ENCODE results near the gene LMAN2L. TPM values are rescaled to one million over a fixed set of nuclear protein-coding genes. Genes with fewer than 3 reads are reported as not detected.
A peak's percentile ranks its signal among the peaks of the same experiment; 100 is the strongest.

LMAN2L gene
- total RNA-seq, 1 donor from 2014 or later: 19.2 TPM

GRCh38 chr2:96737251-96737650 lies 2.6 kb downstream of the LMAN2L start:
- no peak for TF ChIP-seq CTCF (IDR thresholded peaks at IDR 0.05)
- Mint-ChIP-seq H3K4me3 (ENCODE audit: unreplicated experiment) (no peak overlapping the region), H3K9me3 (ENCODE audit: unreplicated experiment) (no peaks in the 10 kb centered on the region), H3K27ac (ENCODE audit: unreplicated experiment) (no peak overlapping the region), H3K27me3 (ENCODE audit: unreplicated experiment) (no peaks in the 10 kb centered on the region), H3K36me3 (ENCODE audit: unreplicated experiment) (peaks cover 19% of the 10 kb centered on the region), H3K4me1 (ENCODE audit: unreplicated experiment) (peaks cover 26% of the 10 kb centered on the region)
- no peak for DNase-seq (ENCODE audit: extremely low spot score, unreplicated experiment)

- H3K9me3 Mint-ChIP-seq (ENCODE audit: unreplicated experiment): no peaks in the 10 kb centered on the region
- no peak overlapping the region for H3K27ac Mint-ChIP-seq (ENCODE audit: unreplicated experiment)
- no peak overlapping the region for H3K4me3 Mint-ChIP-seq (ENCODE audit: unreplicated experiment)
- peaks cover 27% of the 10 kb centered on the region for H3K36me3 Mint-ChIP-seq (ENCODE audit: unreplicated experiment)
- no peak for DNase-seq (ENCODE audit: extremely low spot score, unreplicated experiment)
- no peaks in the 10 kb centered on the region for H3K27me3 Mint-ChIP-seq (ENCODE audit: unreplicated experiment)
- H3K4me1 Mint-ChIP-seq (ENCODE audit: unreplicated experiment): peaks cover 23% of the 10 kb centered on the region
- TF ChIP-seq CTCF (IDR thresholded peaks at IDR 0.05): no peak
These were observed 4.8 kb downstream of the LMAN2L start for GRCh38 chr2:96734880-96735583.

- Mint-ChIP-seq H3K27ac (ENCODE audit: unreplicated experiment) (no peak overlapping the region), H3K9me3 (ENCODE audit: unreplicated experiment) (no peaks in the 10 kb centered on the region)
These were observed 5.9 kb downstream of the LMAN2L start for GRCh38 chr2:96733931-96734330.

GRCh38 chr2:96730212-96730611 lies 9.7 kb downstream of the LMAN2L start:
- peaks cover 6% of the 10 kb centered on the region for H3K4me1 Mint-ChIP-seq (ENCODE audit: unreplicated experiment)
- TF ChIP-seq CTCF (IDR thresholded peaks at IDR 0.05): no peak

More at GRCh38 chr2:96733931-96734330, 5.9 kb downstream of the LMAN2L start:
- peaks cover 30% of the 10 kb centered on the region for H3K36me3 Mint-ChIP-seq (ENCODE audit: unreplicated experiment)
- no peak for TF ChIP-seq CTCF (IDR thresholded peaks at IDR 0.05)
- DNase-seq (ENCODE audit: extremely low spot score, unreplicated experiment): no peak
- peaks cover 18% of the 10 kb centered on the region for H3K4me1 Mint-ChIP-seq (ENCODE audit: unreplicated experiment)
- H3K27me3 Mint-ChIP-seq (ENCODE audit: unreplicated experiment): no peaks in the 10 kb centered on the region
- no peak overlapping the region for H3K4me3 Mint-ChIP-seq (ENCODE audit: unreplicated experiment)

GRCh38 chr2:96729748-96730147 lies 10.1 kb downstream of the LMAN2L start:
- peaks cover 6% of the 10 kb centered on the region for H3K4me1 Mint-ChIP-seq (ENCODE audit: unreplicated experiment)
- no peak for TF ChIP-seq CTCF (IDR thresholded peaks at IDR 0.05)
- H3K9me3 Mint-ChIP-seq (ENCODE audit: unreplicated experiment): no peaks in the 10 kb centered on the region
- H3K27me3 Mint-ChIP-seq (ENCODE audit: unreplicated experiment): no peaks in the 10 kb centered on the region
- H3K27ac Mint-ChIP-seq (ENCODE audit: unreplicated experiment): no peak overlapping the region
- no peak for DNase-seq (ENCODE audit: extremely low spot score, unreplicated experiment)
- peaks cover 38% of the 10 kb centered on the region for H3K36me3 Mint-ChIP-seq (ENCODE audit: unreplicated experiment)
- H3K4me3 Mint-ChIP-seq (ENCODE audit: unreplicated experiment): no peak overlapping the region

More at GRCh38 chr2:96730212-96730611, 9.7 kb downstream of the LMAN2L start:
- DNase-seq (ENCODE audit: extremely low spot score, unreplicated experiment): no peak
- H3K27ac Mint-ChIP-seq (ENCODE audit: unreplicated experiment): peak overlapping the region; percentile 32
- H3K9me3 Mint-ChIP-seq (ENCODE audit: unreplicated experiment): no peaks in the 10 kb centered on the region
- peaks cover 42% of the 10 kb centered on the region for H3K36me3 Mint-ChIP-seq (ENCODE audit: unreplicated experiment)
- no peak overlapping the region for H3K4me3 Mint-ChIP-seq (ENCODE audit: unreplicated experiment)
- no peaks in the 10 kb centered on the region for H3K27me3 Mint-ChIP-seq (ENCODE audit: unreplicated experiment)

Measured in osteocyte (in vitro differentiated cells).